Psoas muscle (tissue), 8 donors: ENCODE data around the gene ATP9B. TPM values are rescaled to one million over a fixed set of nuclear protein-coding genes. Genes with fewer than 3 reads are reported as not detected.

Experiments
- ATAC-seq, 4 donors: fragments of 200-7000 bp; cut with Tn5 transposase; one replicate each; pipeline ENCODE4 v1.9.1; 2020; ENCODE audit warnings: moderate library complexity in 3 of 4, mild to moderate bottlenecking in 2 of 4
- DNase-seq, 2 donors: peaks; one replicate each; pipeline ENCODE4 v3.0.0-alpha.2; 2020
- H3K27ac ChIP-seq: fragments of 200-600 bp; one replicate; pipeline ENCODE4 v1.8.0; 2022
- H3K27me3 ChIP-seq, 3 donors: fragments of 200-600 bp in 1 of 3; one replicate each; pipeline versions ENCODE4 v1.6.1 to v1.8.0; 2013 to 2022; ENCODE audit warnings: low read length in 2 of 3, mild to moderate bottlenecking in 2 of 3, moderate library complexity in 1 of 3; ENCODE audit not compliant: insufficient read depth in 3 of 3
- H3K36me3 ChIP-seq, 2 donors: fragments of 200-600 bp in 1 of 2; one replicate each; pipeline versions ENCODE4 v1.6.1 to v1.8.0; 2013 to 2022; ENCODE audit warnings: low read depth in 1 of 2, mild to moderate bottlenecking in 1 of 2, moderate library complexity in 1 of 2; ENCODE audit not compliant: insufficient read depth in 1 of 2
- H3K4me1 ChIP-seq: fragments of 200-600 bp; one replicate; pipeline ENCODE4 v1.8.0; 2022
- H3K4me3 ChIP-seq: fragments of 200-600 bp; one replicate; pipeline ENCODE4 v1.8.0; 2022; ENCODE audit warnings: mild to moderate bottlenecking
- H3K9me3 ChIP-seq: fragments of 200-600 bp; one replicate; pipeline ENCODE4 v1.8.0; 2022
- CTCF ChIP-seq: fragments of 200-600 bp; IDR thresholded peaks from one replicate; pipeline ENCODE4 v1.8.0; 2022; ENCODE audit warnings: antibody characterized with exemption
- WGBS, 3 donors: extraction: QIAGEN DNeasy Blood & Tissue Kit; methylation state at CpG; one replicate each; pipeline versions ENCODE4 v1.1.6 to v1.1.7; 2013; 5-methylcytosine and 5-hydroxymethylcytosine counted together
- intact Hi-C, 2 donors: fragments of 100-400 bp; cut with DNase I; formaldehyde crosslinking; loops; one replicate each; pipeline versions ENCODE4 v1.11.0 to v1.14.2; 2022
- polyA plus RNA-seq, 3 donors: library from polyadenylated mRNA; stranded (reverse); fragments of 200-250 nt; gene quantifications; one replicate each; pipeline ENCODE4 v1.2.3, GENCODE V29; 2013
- total RNA-seq, 4 donors: library from RNA; stranded (reverse); fragmentation: NEBNext Ultra II Directional in 2 of 4; extraction: Animal tissue kit (Norgen Biotek cat#: 25700) in 2 of 4; gene quantifications; one replicate each; pipeline versions ENCODE4 v1.2.1 to v1.2.4, GENCODE V29; 2021 to 2023
- donor health status: healthy with polysubstance abuse.
- donor health status: DM: no; HTN: no; CAD: no; lungs with moderate emphysema.
- donor health status: Bipolar disorder and iron deficiency.
- donor health status: healthy.
- donor health status: DM: yes; HTN: yes; CAD: no.
- donor health status: DM: no; HTN: no; CAD: no.
- donor health status: DM: no; HTN: no; CAD: no.
- donor health status: DM: yes; HTN: yes; CAD: no.

ATP9B gene
- total and polyA plus RNA-seq, 7 donors: 5.0 to 22.1 (median 9.8) TPM

- no peaks in the 10 kb centered on the region for H3K9me3 ChIP-seq
- H3K4me3 ChIP-seq: no peak overlapping the region
- no peak for ATAC-seq
- no peak for TF ChIP-seq CTCF
- peaks cover 16% of the 10 kb centered on the region for H3K4me1 ChIP-seq
- no peak overlapping the region for H3K27ac ChIP-seq
- WGBS, 3 donors: 67 to 88% (median 72%) methylated on average over 8 of the region's 8 CpGs
- intact Hi-C loops: loop anchor here in 1 of 2 donors (10.0 kb wide), 1 partner anchor 643 kb away; the partner anchor contains the start of gene RBFA
- H3K36me3 ChIP-seq: no peaks in the 10 kb centered on the region
- H3K27me3 ChIP-seq: peaks cover 0 to 14% (median 2%) of the 10 kb centered on the region in 3 donors
- DNase-seq: no peak
Measured at GRCh38 chr18:79392226-79392625, 323.0 kb downstream of the ATP9B start.

GRCh38 chr18:79393181-79393634, 324.0 kb downstream of the ATP9B start:
- intact Hi-C loops: loop anchor here in 1 of 2 donors (10.0 kb wide), 1 partner anchor 642 kb away; the partner anchor contains the start of gene RBFA
- ATAC-seq (peak; percentile 33 to 62 (median 38)), DNase-seq (peak in 1 of 2 donors; percentile 73)
- H3K4me3 ChIP-seq: peak overlapping the region; percentile 66
- no peaks in the 10 kb centered on the region for H3K9me3 ChIP-seq
- peaks cover 16% of the 10 kb centered on the region for H3K4me1 ChIP-seq
- peaks cover 0 to 4% (median 0%) of the 10 kb centered on the region in 3 donors for H3K27me3 ChIP-seq
- TF ChIP-seq CTCF: no peak
- H3K27ac ChIP-seq: peak overlapping the region; percentile 93
- H3K36me3 ChIP-seq: no peaks in the 10 kb centered on the region
- 4 to 8% (median 8%) methylated on average over 26 to 30 of the region's 30 CpGs for WGBS, 3 donors

- intact Hi-C loops: loop anchor here in 1 of 2 donors (10.0 kb wide), 1 partner anchor 641 kb away; the partner anchor contains the start of gene RBFA
- no peaks in the 10 kb centered on the region for H3K9me3 ChIP-seq
- no peaks in the 10 kb centered on the region for H3K27me3 ChIP-seq
- ATAC-seq (peak; percentile 58 to 73 (median 64)), DNase-seq (peak; percentile 93)
- no peaks in the 10 kb centered on the region for H3K36me3 ChIP-seq
- H3K4me3 ChIP-seq: peak overlapping the region; percentile 66
- H3K27ac ChIP-seq: peak overlapping the region; percentile 93
- TF ChIP-seq CTCF: no peak
- peaks cover 16% of the 10 kb centered on the region for H3K4me1 ChIP-seq
- 1% methylated on average over 28 to 82 of the region's 83 CpGs for WGBS, 3 donors
Measured at GRCh38 chr18:79393635-79394533, 324.7 kb downstream of the ATP9B start.

GRCh38 chr18:79394534-79395307, 325.5 kb downstream of the ATP9B start:
- H3K9me3 ChIP-seq: no peaks in the 10 kb centered on the region
- intact Hi-C loops: loop anchor here in 1 of 2 donors (10.0 kb wide), 1 partner anchor 640 kb away; the partner anchor contains the start of gene RBFA
- no peaks in the 10 kb centered on the region for H3K27me3 ChIP-seq
- peak overlapping the region; percentile 66 for H3K4me3 ChIP-seq
- DNase-seq: peak in 1 of 2 donors; percentile 71
- TF ChIP-seq CTCF: no peak
- peak; percentile 29 to 52 (median 38) for ATAC-seq
- H3K4me1 ChIP-seq: peaks cover 20% of the 10 kb centered on the region
- no peaks in the 10 kb centered on the region for H3K36me3 ChIP-seq
- peak overlapping the region; percentile 93 for H3K27ac ChIP-seq
- 3 to 13% (median 3%) methylated on average over 59 to 67 of the region's 67 CpGs for WGBS, 3 donors
